HG03097 (cell line): ENCODE measurements around the gene LDLRAD4.

Experiments used
- ATAC-seq: cut with Tn5 transposase; IDR thresholded peaks from one replicate; pipeline ENCODE4 v1.9.1; 2021; ENCODE audit not compliant: unreplicated experiment, low FRiP score

LDLRAD4 gene

GRCh38 chr18:13494871-13495445 is 276.4 kb downstream of the LDLRAD4 start:
- ATAC-seq: no peak

DNA sequence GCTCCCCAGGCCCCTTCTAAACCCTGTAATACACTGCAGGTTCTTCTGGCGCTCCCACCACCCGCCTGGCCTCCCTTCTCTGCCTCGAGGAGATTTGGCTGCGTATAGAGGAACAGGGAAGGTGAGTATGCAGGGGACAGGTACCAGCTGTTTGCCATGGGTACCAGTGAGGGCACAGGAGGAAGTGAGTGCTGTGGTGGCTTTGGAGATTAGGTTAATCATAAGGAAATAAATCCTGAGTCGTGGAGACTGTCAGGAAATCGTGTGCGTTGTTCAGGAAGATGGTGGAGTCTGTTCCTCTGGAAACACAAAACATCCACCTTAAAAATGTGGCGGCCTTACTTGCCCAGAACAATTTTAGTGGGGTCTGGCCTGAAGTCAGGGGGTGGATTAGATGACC is 277.4 kb downstream of the LDLRAD4 start:
- no peak for ATAC-seq

DNA sequence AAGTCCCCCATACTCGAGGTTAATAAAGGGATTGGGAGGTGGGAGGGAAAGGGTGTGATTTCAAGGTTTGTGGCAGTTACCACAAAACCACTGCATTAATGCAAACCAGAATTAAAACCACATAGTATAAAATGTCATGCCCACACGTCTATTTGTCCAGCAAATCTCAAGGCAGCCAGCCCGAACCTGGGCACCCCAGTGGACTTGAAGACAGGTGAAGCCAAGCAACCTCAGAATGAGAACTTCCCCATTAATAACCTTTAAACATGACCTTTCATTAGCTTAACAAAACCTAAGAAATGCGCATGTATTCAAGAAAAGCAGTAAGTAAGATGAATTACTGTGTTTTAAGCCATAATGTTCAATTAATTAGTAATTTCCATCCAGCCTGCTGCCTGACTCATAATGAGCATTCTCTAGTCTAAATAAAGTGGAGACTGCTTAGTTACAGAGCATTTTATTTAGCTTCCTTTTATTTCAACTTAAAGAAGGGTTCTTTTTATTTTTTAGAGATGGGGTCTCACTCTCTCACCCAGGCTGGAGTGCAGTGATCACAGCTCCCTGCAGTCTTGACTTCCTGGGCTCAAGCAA is 278.2 kb downstream of the LDLRAD4 start:
- ATAC-seq: no peak

- ATAC-seq: no peak
Measured at GRCh38 chr18:13499803-13500202, 281.2 kb downstream of the LDLRAD4 start.

DNA sequence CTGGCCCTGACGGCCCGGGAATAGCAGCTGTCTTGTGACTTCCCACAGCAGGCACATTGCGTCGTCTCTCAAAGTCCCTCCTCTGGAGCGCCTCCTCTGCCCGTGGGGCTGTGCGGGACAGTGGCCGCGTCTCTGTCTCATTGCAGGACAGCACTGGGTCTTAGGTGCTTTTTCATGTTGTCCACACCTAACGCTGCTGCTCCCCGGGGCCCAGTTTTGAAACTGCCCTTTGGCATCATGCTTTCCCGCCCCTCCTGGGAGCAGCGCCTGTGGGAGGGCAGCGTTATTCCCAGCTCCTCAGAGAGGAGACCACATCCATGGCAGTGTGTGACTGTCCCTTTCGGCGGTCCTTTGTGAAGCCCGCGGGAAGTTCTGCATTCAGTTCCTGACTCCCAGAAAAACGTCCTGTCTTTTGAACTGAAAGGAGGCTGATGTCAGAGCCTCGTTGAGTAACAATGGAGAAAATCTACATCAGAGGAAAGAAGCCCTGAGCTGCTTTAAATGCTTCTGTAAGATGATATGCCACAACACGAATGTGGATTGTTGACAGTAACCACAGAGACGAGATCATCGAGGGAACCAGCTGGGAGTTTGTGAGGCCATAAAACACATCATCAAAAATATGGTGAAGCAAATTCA is 281.8 kb downstream of the LDLRAD4 start:
- no peak for ATAC-seq

DNA sequence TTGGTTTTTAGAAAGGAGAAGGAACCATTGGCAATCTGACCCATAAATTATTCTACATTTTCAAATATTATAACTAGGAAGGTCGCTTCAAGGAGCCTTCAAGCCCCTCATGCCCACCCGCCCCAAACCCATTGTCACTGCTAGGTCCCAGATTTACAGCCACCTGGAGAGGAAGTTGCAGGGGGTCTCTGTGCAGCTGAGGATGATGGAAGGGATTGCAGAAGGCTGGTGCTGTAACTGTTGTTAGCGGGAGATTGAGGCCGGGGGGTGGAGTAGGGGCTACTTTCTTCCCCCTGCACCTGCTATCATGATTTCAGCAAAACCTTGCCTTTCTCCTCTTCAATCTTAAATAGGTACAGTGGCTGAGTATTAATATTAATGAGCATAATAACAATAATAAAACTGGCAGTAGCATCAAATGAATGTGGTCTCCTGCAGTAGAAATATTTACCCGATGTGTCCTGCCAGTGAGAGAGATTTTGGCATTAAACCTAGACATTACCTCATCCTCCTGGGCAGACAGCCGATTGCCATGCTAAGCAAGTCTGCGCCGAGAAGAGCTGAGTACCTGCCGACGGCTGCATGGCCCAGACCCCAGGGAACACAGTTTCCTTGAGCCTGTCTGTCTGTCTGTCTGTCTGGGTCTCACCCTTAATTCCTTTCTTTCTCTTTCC is 282.4 kb downstream of the LDLRAD4 start:
- ATAC-seq: no peak

DNA sequence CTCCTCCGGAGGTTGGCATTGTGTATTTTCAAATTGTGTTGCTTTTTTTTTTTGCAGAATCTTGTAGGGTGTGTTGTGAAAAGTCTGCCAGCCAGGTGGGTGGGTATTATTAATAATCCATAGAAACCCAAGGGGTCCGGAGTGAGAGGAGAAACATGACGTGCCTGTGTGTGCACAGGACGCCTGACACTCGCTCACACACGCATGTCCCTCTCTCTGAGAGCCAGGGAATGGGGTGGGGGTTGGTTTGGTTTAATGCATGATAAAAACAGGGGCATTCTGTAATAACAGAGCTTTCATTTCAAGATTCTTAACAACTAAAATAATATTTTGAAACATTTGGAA is 283.0 kb downstream of the LDLRAD4 start:
- no peak for ATAC-seq

- ATAC-seq: no peak
Measured at GRCh38 chr18:13501891-13502290, 283.3 kb downstream of the LDLRAD4 start.

GRCh38 chr18:13502585-13502984 is 284.0 kb downstream of the LDLRAD4 start:
- no peak for ATAC-seq

DNA sequence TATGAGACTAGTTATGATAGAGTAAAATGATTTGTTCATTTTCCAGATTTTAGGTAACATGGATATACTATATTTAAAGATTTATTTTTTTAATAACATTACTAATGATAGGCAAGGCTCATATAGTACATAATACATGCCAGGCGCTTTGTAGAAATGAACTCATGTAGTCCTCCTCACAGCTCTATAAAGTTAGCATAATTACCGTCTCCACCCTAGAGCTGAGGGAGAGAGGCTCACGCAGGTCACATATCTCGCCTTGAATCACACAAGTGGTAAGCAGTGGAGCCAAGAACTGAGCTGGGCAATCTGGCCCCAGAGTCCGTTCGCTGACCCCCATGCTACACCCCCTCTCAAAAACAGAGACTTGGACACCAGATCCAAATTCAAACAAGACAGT is 285.3 kb downstream of the LDLRAD4 start:
- no peak for ATAC-seq

GRCh38 chr18:13505780-13506345 is 287.3 kb downstream of the LDLRAD4 start:
- ATAC-seq: no peak

- ATAC-seq: no peak
Measured at GRCh38 chr18:13510594-13510993, 292.0 kb downstream of the LDLRAD4 start.

DNA sequence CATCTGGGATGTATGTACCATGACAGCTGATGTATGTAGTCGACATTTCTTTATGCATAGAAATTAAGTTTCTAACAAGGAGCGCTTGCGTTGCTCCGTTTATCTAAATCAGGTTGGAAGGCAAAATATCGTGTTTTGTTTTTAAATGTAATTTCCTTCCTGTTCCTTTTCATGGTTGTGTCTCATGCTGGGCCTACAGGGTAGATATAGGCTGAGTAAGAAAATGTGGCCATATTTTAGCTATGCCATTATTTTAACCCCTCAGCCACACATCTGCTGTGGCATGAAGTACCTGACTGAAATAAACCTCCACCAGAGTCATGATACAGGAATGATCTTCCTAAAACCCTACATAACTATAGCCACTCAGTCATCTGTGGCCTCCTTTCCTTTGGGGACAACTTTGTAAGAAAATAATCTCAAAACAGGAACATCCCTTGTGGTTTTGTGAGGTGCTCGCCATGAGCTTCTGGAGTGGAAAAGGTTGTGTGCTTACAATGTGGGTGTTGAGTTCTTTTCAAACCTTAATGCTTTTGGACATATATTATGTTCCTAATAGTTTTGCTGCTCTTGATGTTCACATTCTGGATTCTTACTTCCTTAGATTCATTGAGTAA is 293.5 kb downstream of the LDLRAD4 start:
- ATAC-seq: no peak

DNA sequence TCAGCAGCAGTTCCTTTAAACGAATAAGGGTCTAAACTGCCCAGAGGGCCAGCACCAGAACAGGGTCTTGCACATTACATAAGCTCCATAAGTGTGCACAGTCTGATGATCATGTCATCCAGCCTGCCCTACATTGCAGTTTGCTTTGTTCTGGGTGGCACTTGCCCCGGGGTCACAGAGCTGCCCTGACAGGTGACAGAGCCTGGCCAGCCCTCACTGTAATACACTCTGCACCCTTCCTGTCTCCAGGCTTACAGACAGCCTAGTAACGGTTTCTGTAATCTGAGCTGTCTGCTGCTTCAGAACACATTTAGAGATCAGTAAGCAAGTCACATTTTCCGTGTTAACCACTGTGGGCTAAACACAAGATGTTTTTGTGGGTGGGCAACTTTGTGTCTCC is 294.5 kb downstream of the LDLRAD4 start:
- ATAC-seq: no peak

GRCh38 chr18:13513481-13513880 is 294.9 kb downstream of the LDLRAD4 start:
- ATAC-seq: no peak

DNA sequence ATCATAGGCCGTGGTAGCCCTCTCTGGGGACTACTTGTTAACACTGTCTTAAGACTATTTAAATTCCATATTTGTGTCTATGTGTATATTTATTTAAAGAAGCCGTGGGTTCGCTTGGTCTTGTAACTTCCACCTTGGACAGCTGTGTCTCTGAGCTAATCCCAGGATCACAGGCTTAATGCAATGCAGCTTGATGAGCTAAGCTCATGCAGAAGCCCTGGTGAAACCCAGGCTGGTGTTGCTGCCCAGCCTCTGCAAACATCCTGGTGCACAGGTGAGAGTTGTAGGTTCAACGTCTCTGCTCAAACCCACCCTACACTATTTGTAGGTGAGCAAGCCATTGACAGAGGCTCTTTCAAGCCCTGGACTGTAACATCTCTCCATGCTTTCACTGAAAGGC is 296.0 kb downstream of the LDLRAD4 start:
- no peak for ATAC-seq

GRCh38 chr18:13516855-13517254 is 298.3 kb downstream of the LDLRAD4 start:
- no peak for ATAC-seq

- ATAC-seq: no peak
Measured at GRCh38 chr18:13517369-13517768, 298.8 kb downstream of the LDLRAD4 start.

DNA sequence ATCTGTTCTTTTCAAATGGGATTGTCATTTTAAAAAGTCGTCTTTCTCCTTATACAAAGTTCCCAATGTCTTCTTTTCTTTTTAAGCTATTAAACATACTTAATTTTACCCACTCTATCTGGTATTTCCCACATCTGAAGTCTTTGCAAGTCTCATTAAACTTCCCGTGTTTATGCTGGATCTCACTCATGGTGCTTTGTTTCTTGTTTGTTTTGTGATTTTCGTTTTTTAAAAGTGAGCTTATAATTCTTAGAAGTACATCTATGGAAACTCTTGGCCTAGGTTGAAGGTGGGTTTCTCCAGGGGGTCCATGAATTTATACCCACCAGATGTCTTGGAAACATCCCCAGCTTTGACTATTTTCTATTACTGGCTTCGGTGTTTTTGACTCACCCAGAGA is 299.8 kb downstream of the LDLRAD4 start:
- no peak for ATAC-seq

GRCh38 chr18:13520306-13520705 is 301.7 kb downstream of the LDLRAD4 start:
- no peak for ATAC-seq

DNA sequence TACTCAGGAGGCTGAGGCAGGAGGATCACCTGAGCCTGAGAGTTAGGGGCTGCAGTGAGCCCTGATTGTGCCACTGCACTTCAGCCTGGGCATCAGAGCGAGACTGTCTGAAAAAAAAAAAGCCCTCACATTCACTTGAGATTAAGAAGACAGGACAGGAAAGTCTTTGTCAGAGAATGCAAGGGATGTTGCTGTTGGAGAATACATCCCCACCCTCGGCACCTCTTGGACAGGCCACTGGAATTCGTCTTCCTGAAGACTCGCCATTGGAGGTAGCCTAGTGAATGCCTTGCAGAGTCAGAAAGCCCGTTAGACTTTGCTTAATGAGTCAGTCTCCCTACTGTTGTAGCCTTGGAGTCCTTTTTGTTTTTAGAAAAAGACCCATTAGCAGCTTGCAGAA is 302.2 kb downstream of the LDLRAD4 start:
- no peak for ATAC-seq
